Lower leg skin (tissue), 4 donors: ENCODE results near the gene HEMGN. TPM values are rescaled to one million over a fixed set of nuclear protein-coding genes. Genes with fewer than 3 reads are reported as not detected.

ENCODE experiments used
- DNase-seq, 2 donors: peaks; one replicate each; pipeline ENCODE4 v3.0.0-alpha.2; 2019; ENCODE audit warnings: low spot score in 2 of 2
- H3K4me3 ChIP-seq: fragments of 200-600 bp; sonication (generic); 2 replicates; pipeline ENCODE4 v1.5.1; 2017; ENCODE audit warnings: mild to moderate bottlenecking, low read depth; ENCODE audit not compliant: poor library complexity, severe bottlenecking
- POLR2A ChIP-seq, 2 donors: fragments of 450-650 bp; IDR thresholded peaks; one replicate each; pipeline ENCODE4 v1.6.1; 2016 to 2017; ENCODE audit warnings: antibody characterized with exemption in 2 of 2, mild to moderate bottlenecking in 1 of 2, moderate library complexity in 1 of 2
- WGBS, 2 donors: methylation state at CpG; one replicate each; pipeline ENCODE4 v1.1.5; 2018; 5-methylcytosine and 5-hydroxymethylcytosine counted together
- intact Hi-C: fragments of 100-400 bp; cut with DNase I; formaldehyde crosslinking; loops from one replicate; pipeline ENCODE4 v1.15.0; 2023; ENCODE audit warnings: low total_unique reads
- total RNA-seq, 4 donors: library from RNA; depleted of rRNA; stranded (reverse); fragments of >200 nt; gene quantifications; one replicate each; pipeline ENCODE4 v1.1.0, GENCODE V29; 2016
- TF ChIP-seq, protein P1 (sequence below), 3 donors: fragments of 450-650 bp; IDR thresholded peaks; one replicate each; pipeline ENCODE4 v1.5.1; 2016; ENCODE audit warnings: antibody characterized with exemption in 3 of 3, mild to moderate bottlenecking in 3 of 3, moderate library complexity in 2 of 3

The HEMGN gene
- total RNA-seq, 4 donors from 2014 or later: 0.08 TPM; not detected in 3

GRCh38 chr9:97935276-97935675, 2.7 kb downstream of the HEMGN start:
- H3K4me3 ChIP-seq: no peak overlapping the region
- DNase-seq: no peak
- intact Hi-C loops: no loop called here
- TF ChIP-seq, protein P1, sequence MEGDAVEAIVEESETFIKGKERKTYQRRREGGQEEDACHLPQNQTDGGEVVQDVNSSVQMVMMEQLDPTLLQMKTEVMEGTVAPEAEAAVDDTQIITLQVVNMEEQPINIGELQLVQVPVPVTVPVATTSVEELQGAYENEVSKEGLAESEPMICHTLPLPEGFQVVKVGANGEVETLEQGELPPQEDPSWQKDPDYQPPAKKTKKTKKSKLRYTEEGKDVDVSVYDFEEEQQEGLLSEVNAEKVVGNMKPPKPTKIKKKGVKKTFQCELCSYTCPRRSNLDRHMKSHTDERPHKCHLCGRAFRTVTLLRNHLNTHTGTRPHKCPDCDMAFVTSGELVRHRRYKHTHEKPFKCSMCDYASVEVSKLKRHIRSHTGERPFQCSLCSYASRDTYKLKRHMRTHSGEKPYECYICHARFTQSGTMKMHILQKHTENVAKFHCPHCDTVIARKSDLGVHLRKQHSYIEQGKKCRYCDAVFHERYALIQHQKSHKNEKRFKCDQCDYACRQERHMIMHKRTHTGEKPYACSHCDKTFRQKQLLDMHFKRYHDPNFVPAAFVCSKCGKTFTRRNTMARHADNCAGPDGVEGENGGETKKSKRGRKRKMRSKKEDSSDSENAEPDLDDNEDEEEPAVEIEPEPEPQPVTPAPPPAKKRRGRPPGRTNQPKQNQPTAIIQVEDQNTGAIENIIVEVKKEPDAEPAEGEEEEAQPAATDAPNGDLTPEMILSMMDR (IDR thresholded peaks at IDR 0.05): no peak
- no peak for TF ChIP-seq POLR2A (IDR thresholded peaks at IDR 0.05)
- WGBS, 2 donors: 57 to 66% methylated on average over 1 of the region's 1 CpG

DNA sequence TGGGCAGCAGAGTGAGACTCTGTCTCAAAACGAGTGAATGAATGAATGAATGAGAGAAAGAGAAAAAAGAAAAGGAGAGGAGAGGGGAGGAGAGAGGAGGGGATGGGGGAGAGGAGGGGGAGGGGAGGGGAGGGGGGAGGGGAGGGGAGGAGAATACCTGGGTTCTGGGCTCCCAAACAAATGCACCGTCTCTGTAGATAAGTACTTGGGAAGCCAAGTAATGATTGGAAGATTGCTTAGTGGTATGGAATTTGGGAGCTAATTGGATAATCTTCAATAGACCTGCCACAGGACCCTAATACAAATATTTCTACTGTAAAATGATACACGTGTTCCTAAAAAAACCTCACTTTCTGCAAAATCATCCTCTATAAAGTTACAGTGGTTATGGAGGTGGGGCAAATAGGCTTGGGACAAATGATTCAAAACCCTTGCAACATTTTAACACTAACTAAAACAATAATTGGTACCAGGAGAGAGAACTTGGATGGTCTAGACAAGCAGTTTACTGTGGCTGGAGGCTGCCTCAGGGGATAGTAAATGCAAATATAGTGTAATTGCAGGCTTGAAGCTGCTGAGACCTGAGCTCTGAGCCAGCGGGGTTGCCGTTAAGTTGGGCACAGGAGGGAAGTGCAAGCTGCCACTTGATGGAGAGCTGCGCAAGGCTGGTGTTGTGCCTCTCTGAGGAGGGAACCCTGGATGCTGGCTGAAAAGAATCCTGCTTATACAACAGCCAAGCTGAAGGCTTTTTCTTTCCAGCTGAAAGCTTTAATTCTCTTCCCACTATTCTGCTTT, 3.5 kb downstream of the HEMGN start:
- no peak for DNase-seq
- no peak for TF ChIP-seq POLR2A (IDR thresholded peaks at IDR 0.05)
- TF ChIP-seq, protein P1 (IDR thresholded peaks at IDR 0.05): no peak
- intact Hi-C loops: no loop called here
- H3K4me3 ChIP-seq: no peak overlapping the region
- WGBS, 2 donors: 21 to 26% methylated on average over 6 of the region's 6 CpGs

GRCh38 chr9:97933297-97933998, 4.5 kb downstream of the HEMGN start:
- intact Hi-C loops: no loop called here
- TF ChIP-seq POLR2A (IDR thresholded peaks at IDR 0.05): no peak
- TF ChIP-seq, protein P1 (IDR thresholded peaks at IDR 0.05): no peak
- WGBS, 2 donors: 79 to 83% methylated on average over 4 of the region's 4 CpGs
- DNase-seq: no peak
- H3K4me3 ChIP-seq: no peak overlapping the region

DNA sequence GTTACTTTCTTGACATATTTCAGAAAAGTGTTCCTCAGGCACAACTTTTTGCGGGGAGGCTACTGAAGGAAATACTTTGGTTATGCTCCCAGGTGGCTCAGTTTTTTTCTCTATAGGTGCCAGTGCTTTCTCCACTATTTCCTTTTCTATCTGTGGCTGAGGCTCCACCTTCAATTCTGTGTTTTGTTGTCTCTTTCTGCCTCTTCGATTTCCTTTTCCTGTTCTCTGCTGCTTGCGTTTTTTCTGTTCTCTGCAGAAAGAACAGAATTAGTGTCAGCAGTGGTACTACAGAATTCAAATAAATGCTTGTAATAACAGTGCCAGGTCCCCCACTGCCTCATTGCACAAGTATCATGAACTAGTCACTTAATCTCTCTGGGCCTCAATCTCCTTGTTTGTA, 7.0 kb downstream of the HEMGN start:
- TF ChIP-seq POLR2A (IDR thresholded peaks at IDR 0.05): no peak
- TF ChIP-seq, protein P1 (IDR thresholded peaks at IDR 0.05): no peak
- no peak overlapping the region for H3K4me3 ChIP-seq
- 62 to 64% methylated on average over 3 of the region's 3 CpGs for WGBS, 2 donors
- DNase-seq: no peak
- intact Hi-C loops: no loop called here

- TF ChIP-seq POLR2A (IDR thresholded peaks at IDR 0.05): no peak
- TF ChIP-seq, protein P1 (IDR thresholded peaks at IDR 0.05): no peak
- DNase-seq: no peak
- H3K4me3 ChIP-seq: no peak overlapping the region
- 65 to 70% methylated on average over 4 of the region's 4 CpGs for WGBS, 2 donors
- intact Hi-C loops: no loop called here
These were observed 8.9 kb downstream of the HEMGN start for GRCh38 chr9:97928986-97929604.
